Esophagus muscularis mucosa (tissue), 4 donors: ENCODE data around the gene RNF220. TPM values are rescaled to one million over a fixed set of nuclear protein-coding genes. Genes with fewer than 3 reads are reported as not detected.

Experiments
- DNase-seq: peaks from one replicate; pipeline ENCODE4 v3.0.0-alpha.2; 2017; ENCODE audit errors: extremely low spot score
- H3K27ac ChIP-seq, 4 donors: fragments of 200-600 bp; sonication (generic); replicated peaks in 1 of 4; 1 replicate in 3 of 4; 2 replicates in 1 of 4; pipeline ENCODE4 v1.5.1; 2016 to 2019; ENCODE audit warnings: mild to moderate bottlenecking in 1 of 4
- H3K27me3 ChIP-seq, 4 donors: fragments of 200-600 bp; sonication (generic); one replicate each; pipeline versions ENCODE4 v1.5.1 to v1.6.0; 2016 to 2019
- H3K36me3 ChIP-seq, 4 donors: fragments of 200-600 bp; sonication (generic); one replicate each; pipeline ENCODE4 v1.5.1; 2016 to 2019
- H3K4me1 ChIP-seq, 4 donors: fragments of 200-600 bp; sonication (generic); one replicate each; pipeline ENCODE4 v1.5.1; 2016 to 2019
- H3K4me3 ChIP-seq, 4 donors: fragments of 200-600 bp; sonication (generic); 1 replicate in 2 of 4; 2 replicates in 2 of 4; pipeline ENCODE4 v1.5.1; 2016 to 2019; ENCODE audit warnings: mild to moderate bottlenecking in 4 of 4, moderate library complexity in 1 of 4
- H3K9me3 ChIP-seq, 4 donors: fragments of 200-600 bp; sonication (generic); 1 replicate in 3 of 4; 2 replicates in 1 of 4; pipeline ENCODE4 v1.5.1; 2016 to 2019
- CTCF ChIP-seq, 3 experiments: fragments of 200-600 bp in 2 of 3; fragments of 450-650 bp in 1 of 3; sonication (generic) in 2 of 3; IDR thresholded peaks; one replicate each; pipeline ENCODE4 v1.5.1; 2017 to 2019; ENCODE audit warnings: antibody characterized with exemption in 3 of 3, mild to moderate bottlenecking in 2 of 3, moderate library complexity in 1 of 3
- EP300 ChIP-seq: sonication (generic); formaldehyde crosslinking; IDR thresholded peaks from one replicate; pipeline ENCODE4 v1.6.1; 2017; ENCODE audit warnings: antibody characterized with exemption
- POLR2A ChIP-seq: fragments of 450-650 bp; IDR thresholded peaks from one replicate; pipeline ENCODE4 v1.6.1; 2017; ENCODE audit warnings: antibody characterized with exemption, moderate library complexity, mild to moderate bottlenecking, low read depth
- POLR2AphosphoS5 ChIP-seq, 2 donors: sonication (generic); formaldehyde crosslinking; IDR thresholded peaks; one replicate each; pipeline ENCODE4 v1.6.1; 2017; ENCODE audit warnings: antibody characterized with exemption in 2 of 2
- WGBS: methylation state at CpG from one replicate; pipeline ENCODE4 v1.1.5; 2018; 5-methylcytosine and 5-hydroxymethylcytosine counted together
- intact Hi-C: fragments of 100-400 bp; cut with DNase I; formaldehyde crosslinking; loops from one replicate; pipeline ENCODE4 v1.15.1; 2023
- total RNA-seq, 4 donors: library from RNA; depleted of rRNA; stranded (reverse); fragments of >200 nt; gene quantifications; one replicate each; pipeline versions ENCODE4 v1.1.0 to v1.2.1, GENCODE V29; 2016

Gene RNF220
- total RNA-seq, 4 donors from 2014 or later, result 112 to 157 (median 126) TPM

- TF ChIP-seq POLR2AphosphoS5 (IDR thresholded peaks at IDR 0.05), result no peak
- TF ChIP-seq EP300, result no peak
- TF ChIP-seq POLR2A, result no peak
- no peak for TF ChIP-seq CTCF (IDR thresholded peaks at IDR 0.05)
- no peak for DNase-seq
- intact Hi-C loops, result no loop called here
- H3K4me1 ChIP-seq, result no peaks in the 10 kb centered on the region
- peaks cover 0 to 57% (median 0%) of the 10 kb centered on the region in 4 donors for H3K27me3 ChIP-seq
- 52% methylated on average over 3 of the region's 4 CpGs for WGBS
- no peaks in the 10 kb centered on the region for H3K36me3 ChIP-seq
- no peak overlapping the region for H3K4me3 ChIP-seq
- no peaks in the 10 kb centered on the region for H3K9me3 ChIP-seq
- H3K27ac ChIP-seq, result no peak overlapping the region
These were observed 198.7 kb downstream of the RNF220 start for GRCh38 chr1:44603718-44604117.

- TF ChIP-seq POLR2AphosphoS5 (IDR thresholded peaks at IDR 0.05) (no peak), CTCF (IDR thresholded peaks at IDR 0.05) (no peak), EP300 (no peak), POLR2A (no peak)
- H3K9me3 ChIP-seq, result no peaks in the 10 kb centered on the region
- 75% methylated on average over 1 of the region's 3 CpGs for WGBS
- no peak overlapping the region for H3K4me3 ChIP-seq
- intact Hi-C loops, result no loop called here
- H3K36me3 ChIP-seq, result no peaks in the 10 kb centered on the region
- H3K27ac ChIP-seq, result no peak overlapping the region
- no peak for DNase-seq
- no peaks in the 10 kb centered on the region for H3K4me1 ChIP-seq
- peaks cover 0 to 52% (median 0%) of the 10 kb centered on the region in 4 donors for H3K27me3 ChIP-seq
These were observed 199.3 kb downstream of the RNF220 start for GRCh38 chr1:44604157-44604955.

GRCh38 chr1:44605914-44606615 lies 201.0 kb downstream of the RNF220 start:
- H3K27me3 ChIP-seq, result peaks cover 0 to 36% (median 0%) of the 10 kb centered on the region in 4 donors
- TF ChIP-seq POLR2AphosphoS5 (IDR thresholded peaks at IDR 0.05), result no peak
- TF ChIP-seq POLR2A, result no peak
- TF ChIP-seq EP300, result no peak
- TF ChIP-seq CTCF (IDR thresholded peaks at IDR 0.05), result no peak
- H3K36me3 ChIP-seq, result no peaks in the 10 kb centered on the region
- DNase-seq, result no peak
- H3K4me1 ChIP-seq, result peaks cover 0 to 5% (median 0%) of the 10 kb centered on the region in 4 donors
- H3K27ac ChIP-seq, result no peak overlapping the region
- intact Hi-C loops, result no loop called here
- WGBS, result 83% methylated on average over 12 of the region's 12 CpGs
- no peak overlapping the region for H3K4me3 ChIP-seq
- H3K9me3 ChIP-seq, result no peaks in the 10 kb centered on the region

- 85% methylated on average over 8 of the region's 8 CpGs for WGBS
- Histone ChIP-seq H3K36me3 (no peaks in the 10 kb centered on the region), H3K27ac (no peak overlapping the region), H3K27me3 (peaks cover 0 to 29% (median 0%) of the 10 kb centered on the region in 4 donors), H3K9me3 (no peaks in the 10 kb centered on the region), H3K4me1 (peaks cover 0 to 5% (median 0%) of the 10 kb centered on the region in 4 donors), H3K4me3 (no peak overlapping the region)
- TF ChIP-seq POLR2AphosphoS5 (IDR thresholded peaks at IDR 0.05) (no peak), CTCF (IDR thresholded peaks at IDR 0.05) (no peak), EP300 (no peak), POLR2A (no peak)
- intact Hi-C loops, result no loop called here
- no peak for DNase-seq
These were observed 201.7 kb downstream of the RNF220 start for GRCh38 chr1:44606701-44607281.
